GM06990 (cell line): Measurements from ENCODE around the gene OVCA2.

Experiments used
- DNase-seq: peaks from one replicate; pipeline ENCODE4 v3.0.0-alpha.2; 2011; ENCODE audit not compliant: insufficient read length; ENCODE audit errors: extremely low read depth
- H3K27me3 ChIP-seq: replicated peaks from 2 replicates; pipeline ENCODE4 v1.6.0; 2011; ENCODE audit warnings: low read length; ENCODE audit not compliant: control insufficient read depth, insufficient read depth
- H3K36me3 ChIP-seq: 2 replicates; pipeline ENCODE4 v1.5.1; 2011; ENCODE audit warnings: low read length; ENCODE audit not compliant: control insufficient read depth, insufficient read depth
- H3K4me3 ChIP-seq: replicated peaks from 2 replicates; pipeline ENCODE4 v1.5.1; 2011; ENCODE audit warnings: low read depth, mild to moderate bottlenecking, control low read depth, low read length
- TF ChIP-seq, protein P1 (sequence below): IDR thresholded peaks from 2 replicates; pipeline ENCODE4 v1.5.1; 2011; ENCODE audit warnings: low read length, control low read depth, mild to moderate bottlenecking, inconsistent platforms; ENCODE audit not compliant: insufficient read depth, poor library complexity, severe bottlenecking

OVCA2 gene

DNA sequence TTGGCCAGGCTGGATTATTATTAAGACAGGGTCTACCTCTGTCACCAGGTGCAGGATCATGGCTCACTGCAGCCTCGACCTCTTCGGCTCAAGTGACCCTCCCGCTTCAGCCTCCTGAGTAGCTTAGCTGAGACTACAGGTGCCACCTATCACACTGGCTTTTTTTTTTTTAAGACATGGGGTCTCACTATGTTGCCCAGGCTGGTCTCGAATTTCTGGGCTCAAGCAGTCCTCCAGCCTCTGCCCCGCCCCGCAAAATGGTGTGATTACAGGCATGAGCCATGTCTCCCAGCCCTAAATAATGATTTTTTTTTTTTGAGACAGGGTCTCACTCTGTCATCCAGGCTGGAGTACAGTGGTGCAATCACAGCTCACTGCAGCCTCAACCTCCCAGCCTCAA is 5.8 kb downstream of the OVCA2 start:
- no peak overlapping the region for H3K4me3 ChIP-seq
- peaks cover 5% of the 10 kb centered on the region for H3K36me3 ChIP-seq

DNA sequence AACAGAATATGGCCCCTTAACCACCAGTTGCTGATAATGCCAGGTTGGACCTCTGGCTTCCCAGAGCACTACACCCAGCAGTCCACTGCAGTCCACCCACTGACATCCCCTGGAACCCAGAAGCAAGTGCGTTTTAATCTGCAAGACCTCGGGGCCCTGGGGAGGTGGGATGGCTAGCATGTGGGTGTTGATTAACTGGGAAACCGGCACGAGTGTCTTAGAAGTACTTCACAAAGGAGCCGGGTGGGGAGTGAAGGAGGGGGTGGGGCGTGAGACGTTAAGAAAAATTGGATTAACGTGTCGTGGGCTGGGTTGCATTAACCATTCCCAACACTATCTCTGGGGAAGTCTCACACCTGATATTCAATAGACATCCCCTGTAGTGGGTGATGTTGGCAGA is 7.0 kb downstream of the OVCA2 start:
- no peaks in the 10 kb centered on the region for H3K27me3 ChIP-seq
- H3K36me3 ChIP-seq, result peaks cover 5% of the 10 kb centered on the region
- no peak for DNase-seq
- TF ChIP-seq, protein P1, sequence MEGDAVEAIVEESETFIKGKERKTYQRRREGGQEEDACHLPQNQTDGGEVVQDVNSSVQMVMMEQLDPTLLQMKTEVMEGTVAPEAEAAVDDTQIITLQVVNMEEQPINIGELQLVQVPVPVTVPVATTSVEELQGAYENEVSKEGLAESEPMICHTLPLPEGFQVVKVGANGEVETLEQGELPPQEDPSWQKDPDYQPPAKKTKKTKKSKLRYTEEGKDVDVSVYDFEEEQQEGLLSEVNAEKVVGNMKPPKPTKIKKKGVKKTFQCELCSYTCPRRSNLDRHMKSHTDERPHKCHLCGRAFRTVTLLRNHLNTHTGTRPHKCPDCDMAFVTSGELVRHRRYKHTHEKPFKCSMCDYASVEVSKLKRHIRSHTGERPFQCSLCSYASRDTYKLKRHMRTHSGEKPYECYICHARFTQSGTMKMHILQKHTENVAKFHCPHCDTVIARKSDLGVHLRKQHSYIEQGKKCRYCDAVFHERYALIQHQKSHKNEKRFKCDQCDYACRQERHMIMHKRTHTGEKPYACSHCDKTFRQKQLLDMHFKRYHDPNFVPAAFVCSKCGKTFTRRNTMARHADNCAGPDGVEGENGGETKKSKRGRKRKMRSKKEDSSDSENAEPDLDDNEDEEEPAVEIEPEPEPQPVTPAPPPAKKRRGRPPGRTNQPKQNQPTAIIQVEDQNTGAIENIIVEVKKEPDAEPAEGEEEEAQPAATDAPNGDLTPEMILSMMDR, result no peak
- peak overlapping the region; percentile 66; the same call in 1 of the 2 replicates for H3K4me3 ChIP-seq

More for the DNA sequence above, 5.8 kb downstream of the OVCA2 start:
- no peak for DNase-seq
- no peaks in the 10 kb centered on the region for H3K27me3 ChIP-seq
- TF ChIP-seq, protein P1, result no peak

DNA sequence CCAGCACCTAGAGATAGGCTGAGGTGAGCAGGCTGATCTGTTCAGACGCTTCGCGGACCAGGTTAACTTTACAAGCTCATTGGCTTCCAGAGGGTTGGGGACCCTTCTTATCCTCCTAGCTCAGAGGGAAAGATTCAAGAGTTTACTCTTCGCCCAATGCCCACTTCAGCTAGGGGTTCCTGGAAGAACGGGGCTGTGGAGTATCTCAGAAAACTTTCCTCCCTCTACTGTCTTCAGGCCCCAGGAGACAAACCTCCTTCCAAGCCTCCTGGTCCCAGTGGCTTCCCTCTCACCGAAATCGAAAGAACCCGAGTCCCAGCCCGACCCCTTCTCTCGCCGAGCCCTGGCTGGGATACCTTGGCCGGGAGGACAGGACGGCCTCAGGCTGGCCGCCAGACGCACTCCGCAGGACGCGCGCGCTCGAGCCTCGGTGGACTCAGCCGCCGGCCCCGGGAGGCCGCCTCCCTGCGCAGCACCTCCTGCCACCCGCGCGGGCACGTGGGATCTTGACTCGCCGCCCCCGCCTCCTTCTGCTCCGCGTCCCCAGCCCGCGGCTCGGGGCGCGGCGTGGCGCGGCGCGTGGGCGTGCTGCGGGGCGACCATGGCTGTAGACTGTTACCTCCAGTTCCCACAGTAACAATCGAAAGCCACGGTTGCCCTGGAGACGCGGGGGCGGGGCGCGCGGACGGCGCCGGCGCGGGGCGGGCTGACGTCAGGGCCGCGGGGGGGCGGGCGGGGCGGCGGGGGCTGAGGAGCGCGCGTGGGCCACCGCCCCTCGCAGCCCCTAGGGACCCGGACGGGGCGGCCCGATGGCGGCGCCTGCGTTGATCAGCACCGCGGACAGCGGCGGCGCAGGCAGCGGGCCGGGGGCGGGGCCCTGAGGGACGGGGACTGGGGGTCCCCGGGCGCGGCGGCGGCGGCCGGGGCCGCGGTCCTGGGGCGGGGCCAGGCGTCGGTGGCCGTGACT is 7.8 kb downstream of the OVCA2 start:
- H3K27me3 ChIP-seq, result no peaks in the 10 kb centered on the region
- peak; percentile 91 for DNase-seq
- H3K4me3 ChIP-seq, result peak overlapping the region; percentile 66
- no peaks in the 10 kb centered on the region for H3K36me3 ChIP-seq
- TF ChIP-seq, protein P1, result no peak

DNA sequence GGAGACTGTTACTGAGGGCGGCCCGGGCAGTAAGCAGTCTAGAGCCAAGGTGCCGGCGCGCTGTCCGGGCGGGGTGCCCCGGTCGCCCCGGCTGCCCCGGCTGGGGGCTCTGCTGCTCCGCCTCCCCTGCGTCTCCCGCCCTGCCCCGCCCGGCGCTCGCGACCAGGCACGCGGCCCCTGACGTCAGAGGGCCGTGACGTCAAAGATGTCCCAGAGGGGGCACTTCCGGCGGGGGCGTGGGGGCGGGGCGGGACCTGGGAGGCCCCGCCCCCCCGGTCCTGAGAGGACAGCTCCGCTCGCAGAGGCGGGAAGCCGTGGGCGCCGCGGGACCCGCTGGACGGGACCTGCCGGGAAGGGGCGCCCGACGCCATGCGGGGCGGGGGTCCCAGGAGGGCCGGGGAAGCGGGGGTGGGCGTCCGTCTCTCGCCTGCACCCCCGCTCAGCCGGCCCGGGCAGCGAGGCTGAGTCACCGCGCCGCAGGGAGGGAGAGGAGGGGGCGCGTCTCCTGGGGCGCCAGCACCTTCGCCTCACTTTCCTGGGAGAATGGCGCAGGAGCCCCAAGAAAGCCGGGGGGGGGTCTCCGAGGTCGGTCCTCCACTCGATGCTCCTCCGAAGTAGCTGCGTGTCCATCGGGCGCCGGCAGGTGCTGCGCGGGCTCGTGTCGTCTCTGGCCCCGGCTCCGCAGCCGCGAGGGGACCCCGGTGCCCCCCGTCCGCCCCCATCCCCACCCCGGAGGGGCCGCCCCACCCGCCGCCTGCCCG is 8.7 kb downstream of the OVCA2 start:
- TF ChIP-seq, protein P1, result no peak
- peak overlapping the region; percentile 50 for H3K4me3 ChIP-seq
- H3K27me3 ChIP-seq, result no peaks in the 10 kb centered on the region
- DNase-seq, result peak; percentile 74
- H3K36me3 ChIP-seq, result no peaks in the 10 kb centered on the region

DNA sequence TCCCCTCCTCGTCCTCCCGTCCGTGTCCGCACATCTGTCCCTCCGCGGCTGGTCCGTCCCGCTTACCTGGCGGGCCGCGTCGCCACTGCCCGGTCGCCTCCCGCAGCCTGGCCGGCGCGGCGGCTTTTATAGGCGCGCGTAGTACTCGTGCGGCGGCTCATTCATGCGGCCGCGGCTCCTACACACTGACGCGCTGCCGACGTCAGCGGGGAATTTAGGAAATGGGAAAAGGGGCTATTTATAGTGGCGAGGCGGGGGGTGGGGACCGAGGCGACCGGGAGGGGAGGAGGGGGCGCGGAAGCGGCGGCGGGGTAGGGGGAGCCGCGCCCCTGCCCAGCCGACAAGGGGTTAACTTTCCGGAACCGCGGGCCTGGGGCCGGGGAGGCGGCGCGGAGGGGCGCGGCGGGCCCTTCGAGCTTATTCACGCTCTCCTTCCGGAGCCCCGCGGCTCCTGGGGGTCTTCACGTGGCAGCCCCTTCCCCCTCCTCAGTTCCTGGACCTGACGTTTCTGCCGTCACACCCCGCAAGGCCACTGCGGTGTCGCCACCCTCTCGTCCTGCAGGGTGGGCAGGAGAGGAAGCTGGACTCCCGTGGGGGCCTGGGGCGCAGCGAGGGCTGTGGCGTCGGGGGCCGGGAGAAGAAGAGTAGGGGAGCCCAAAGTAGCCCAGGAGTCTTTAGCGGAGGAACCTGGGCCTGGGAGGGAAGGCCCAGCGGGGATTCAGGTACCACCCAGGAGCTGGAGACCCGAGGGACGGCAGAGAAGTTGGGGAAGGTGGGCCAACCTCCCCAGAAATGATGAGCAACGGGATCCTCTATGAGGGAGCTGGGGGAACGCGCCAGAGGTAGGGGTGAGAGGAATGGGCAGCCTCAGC is 9.5 kb downstream of the OVCA2 start:
- Histone ChIP-seq H3K27me3 (no peaks in the 10 kb centered on the region), H3K4me3 (peak overlapping the region; percentile 50), H3K36me3 (no peaks in the 10 kb centered on the region)
- no peak for DNase-seq
- TF ChIP-seq, protein P1, result no peak
